ENCODE data around the gene USH1G. TPM values are rescaled to one million over a fixed set of nuclear protein-coding genes. Genes with fewer than 3 reads are reported as not detected.

Gene USH1G
- total RNA-seq, 1 experiment from 2014 or later = 2.7 TPM

GRCh38 chr17:74936470-74936799 is 13.4 kb upstream of the USH1G start:
- Histone ChIP-seq H2BK12ac (ENCODE audit: insufficient read length, low read depth, low read length) (no peak overlapping the region), H2BK120ac (ENCODE audit: low read depth, low read length, poor library complexity, severe bottlenecking) (no peak overlapping the region), H3K4me2 (ENCODE audit: insufficient read depth, insufficient read length, low read length) (peak overlapping the region; percentile 56), H4K8ac (replicated peaks; ENCODE audit: insufficient read length, low read depth, low read length) (no peak overlapping the region), H4K91ac (ENCODE audit: insufficient read length, low read depth, low read length) (no peak overlapping the region), H3K14ac (ENCODE audit: insufficient read depth, low read length) (no peak overlapping the region), H2BK20ac (ENCODE audit: low read depth, low read length, poor library complexity, severe bottlenecking) (no peak overlapping the region), H2AFZ (ENCODE audit: low read length) (no peak overlapping the region), H3K4ac (ENCODE audit: low read depth, low read length) (no peak overlapping the region), H2AK5ac (ENCODE audit: insufficient read length, low read length) (no peak overlapping the region), H3K9ac (ENCODE audit: extremely low read depth, insufficient read length, low read length) (no peak overlapping the region), H3K18ac (ENCODE audit: insufficient read length, low read depth, low read length) (no peak overlapping the region), H3K27me3 (ENCODE audit: insufficient read depth, low read length) (peaks cover 32% of the 10 kb centered on the region), H2BK15ac (ENCODE audit: low read depth, low read length) (no peak overlapping the region), H4K5ac (ENCODE audit: insufficient read length, low read depth, low read length) (no peak overlapping the region), H3K23me2 (ENCODE audit: insufficient read length, low read depth, low read length, poor library complexity, severe bottlenecking) (peaks cover 14% of the 10 kb centered on the region), H4K20me1 (ENCODE audit: control insufficient read depth, insufficient read depth, insufficient read length) (no peaks in the 10 kb centered on the region), H3K27ac (ENCODE audit: insufficient read length, low read depth, low read length) (no peak overlapping the region), H2BK5ac (ENCODE audit: insufficient read length, low read length) (no peak overlapping the region), H3K4me1 (ENCODE audit: insufficient read depth, low read length) (no peaks in the 10 kb centered on the region; the same call in 1 of the 2 replicates), H3K9me3 (ENCODE audit: control insufficient read depth, low read depth, low read length) (no peaks in the 10 kb centered on the region), H3K79me1 (ENCODE audit: insufficient read depth, low read depth, low read length, poor library complexity, severe bottlenecking) (no peaks in the 10 kb centered on the region), H3K23ac (ENCODE audit: insufficient read length, low read depth, low read length) (no peak overlapping the region), H3T11ph (ENCODE audit: low read length) (no peak overlapping the region), H3K56ac (ENCODE audit: insufficient read length, low read depth, low read length) (no peak overlapping the region), H3K79me2 (ENCODE audit: insufficient read depth, low read length) (no peaks in the 10 kb centered on the region)
- H3K4me3 Mint-ChIP-seq = peak overlapping the region in 1 of 2 experiments; percentile 60; a peak in 1 of 5 replicates
- no peaks in the 10 kb centered on the region; a peak in 2 of 5 replicates for H3K9me3 Mint-ChIP-seq
- TF ChIP-seq CTCF (conservative IDR thresholded peaks at IDR 0.05) = no peak
- WGBS (ENCODE audit: extremely low coverage, insufficient read length, low lambda C conversion rate) = no CpG with 5 or more reads among the region's 12 CpGs
- H3K27ac Mint-ChIP-seq = no peak overlapping the region
- no peak for DNase-seq
- peaks cover 2 to 11% of the 10 kb centered on the region in 2 experiments; a peak in 3 of 4 replicates for H3K4me1 Mint-ChIP-seq
- H3K36me3 Mint-ChIP-seq (ENCODE audit: insufficient read depth in 1 of 3, low read depth in 3 of 3) = no peaks in the 10 kb centered on the region
- peaks cover 92% of the 10 kb centered on the region for H3K27me3 Mint-ChIP-seq (ENCODE audit: low read depth)

All from H9 (cell line).